Right lobe of liver (tissue), 6 donors: ENCODE data around the gene DIAPH2. TPM values are rescaled to one million over a fixed set of nuclear protein-coding genes. Genes with fewer than 3 reads are reported as not detected.

Source experiments
- ATAC-seq, 4 donors: fragments of 200-7000 bp; cut with Tn5 transposase; one replicate each; pipeline ENCODE4 v1.9.1; 2020; ENCODE audit warnings: mild to moderate bottlenecking in 4 of 4, moderate library complexity in 4 of 4
- DNase-seq, 3 donors: peaks; one replicate each; pipeline ENCODE4 v3.0.0-alpha.2; 2020
- H3K27ac ChIP-seq, 3 donors: fragments of 200-600 bp; one replicate each; pipeline ENCODE4 v1.8.0; 2022
- H3K27me3 ChIP-seq, 2 donors: fragments of 200-600 bp; one replicate each; pipeline ENCODE4 v1.8.0; 2022
- H3K36me3 ChIP-seq, 4 donors: fragments of 200-600 bp; sonication (generic) in 1 of 4; one replicate each; pipeline versions ENCODE4 v1.5.1 to v1.8.0; 2017 to 2022; ENCODE audit warnings: control low read depth in 1 of 4
- H3K4me1 ChIP-seq, 4 donors: fragments of 200-600 bp; sonication (generic) in 1 of 4; one replicate each; pipeline versions ENCODE4 v1.5.1 to v1.8.0; 2017 to 2022; ENCODE audit warnings: control low read depth in 1 of 4
- H3K4me3 ChIP-seq, 3 donors: fragments of 200-600 bp; one replicate each; pipeline ENCODE4 v1.8.0; 2022
- H3K9me3 ChIP-seq, 4 donors: fragments of 200-600 bp; sonication (generic) in 1 of 4; one replicate each; pipeline versions ENCODE4 v1.5.1 to v1.8.0; 2017 to 2022; ENCODE audit warnings: control low read depth in 1 of 4
- POLR2A ChIP-seq: fragments of 450-650 bp; IDR thresholded peaks from one replicate; pipeline ENCODE4 v1.6.1; 2017; ENCODE audit warnings: antibody characterized with exemption, mild to moderate bottlenecking
- WGBS: methylation state at CpG from one replicate; pipeline ENCODE4 v1.1.6; 2018; ENCODE audit warnings: low coverage, low lambda C conversion rate; ENCODE audit not compliant: insufficient coverage; ENCODE audit errors: missing lambda C conversion rate; 5-methylcytosine and 5-hydroxymethylcytosine counted together
- intact Hi-C, 2 donors: fragments of 100-400 bp; cut with DNase I; formaldehyde crosslinking; loops; one replicate each; pipeline versions ENCODE4 v1.11.2 to v1.14.1; 2022
- total RNA-seq, 6 experiments: library from RNA; depleted of rRNA in 2 of 6; stranded (reverse); fragments of >200 nt in 2 of 6; fragmentation: NEBNext Ultra II Directional in 3 of 6; extraction: Animal tissue kit (Norgen Biotek cat#: 25700) in 3 of 6; gene quantifications; one replicate each; pipeline versions ENCODE4 v1.1.0 to v1.2.4, GENCODE V29; 2016 to 2023
- TF ChIP-seq, protein P1 (sequence below), 4 donors: fragments of 200-600 bp in 3 of 4; fragments of 450-650 bp in 1 of 4; IDR thresholded peaks; one replicate each; pipeline versions ENCODE4 v1.5.1 to v1.8.0; 2016 to 2022; ENCODE audit warnings: antibody characterized with exemption in 4 of 4, mild to moderate bottlenecking in 2 of 4
- donor health status: DM: no; HTN: yes; CAD: no.
- donor health status: DM: no; HTN: no; CAD: no.
- donor health status: DM: no; HTN: no; CAD: no.
- donor health status: DM: no; HTN: yes; CAD: no.
- donor health status: DM: no; HTN: yes; CAD: no.

Gene DIAPH2
- total RNA-seq, 6 experiments from 2014 or later: 10.6 to 20.0 (median 16.4) TPM

DNA sequence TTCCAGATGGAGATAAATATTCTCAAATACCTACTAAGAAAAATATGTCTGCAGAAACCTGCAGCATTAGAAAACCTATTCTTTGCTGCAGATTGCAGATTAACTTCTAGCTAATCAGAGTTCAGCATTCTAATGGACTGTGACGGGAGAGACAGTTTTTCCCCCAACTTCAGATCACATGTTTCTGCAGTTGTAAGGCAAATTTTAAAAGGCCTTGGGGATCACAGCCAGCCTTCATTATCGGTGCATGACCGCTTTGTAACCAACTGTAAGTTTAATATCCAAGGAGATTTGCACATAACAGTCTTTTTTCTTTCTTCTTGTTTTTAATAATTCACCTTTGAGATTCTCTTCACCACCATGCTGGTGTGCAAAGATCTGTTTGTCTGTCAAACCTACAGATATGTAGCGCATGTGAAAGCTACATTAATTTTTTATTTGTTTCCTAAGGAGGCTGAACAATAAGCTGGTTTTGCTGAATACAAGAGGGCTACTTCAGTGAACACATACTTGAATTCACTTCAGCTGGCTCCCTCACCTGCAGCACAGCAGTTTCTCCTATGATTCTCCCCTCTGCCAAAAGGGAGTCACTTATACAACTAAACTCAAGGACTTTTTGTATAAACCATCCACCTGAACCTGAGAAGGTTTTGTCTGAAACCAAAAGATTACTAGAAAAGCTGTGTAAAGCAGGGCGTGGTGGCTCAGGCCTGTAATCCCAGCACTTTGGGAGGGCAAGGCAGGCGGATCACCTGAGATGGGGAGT lies 687.5 kb downstream of the DIAPH2 start:
- ATAC-seq: no peak
- 81% methylated on average over 4 of the region's 6 CpGs for WGBS
- DNase-seq: no peak

DNA sequence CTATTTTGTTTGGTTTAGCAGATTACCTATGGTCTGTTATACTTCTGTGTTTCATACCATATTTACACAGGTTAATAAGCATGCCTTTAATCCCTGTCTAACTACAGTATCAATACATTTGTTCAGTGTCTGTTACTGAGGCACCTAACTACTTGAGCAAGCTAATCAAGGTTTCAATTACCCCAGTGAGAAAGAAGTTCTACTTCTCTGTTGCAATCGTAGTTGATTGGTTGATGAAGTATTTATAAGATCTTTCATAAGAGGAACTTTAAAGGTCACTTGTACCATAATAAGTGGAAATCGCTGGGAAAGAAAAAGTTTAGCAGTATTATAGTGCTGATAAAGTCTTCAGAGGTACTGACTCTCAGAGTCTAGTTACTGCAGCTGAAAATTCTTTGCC lies 689.6 kb downstream of the DIAPH2 start:
- TF ChIP-seq, protein P1, sequence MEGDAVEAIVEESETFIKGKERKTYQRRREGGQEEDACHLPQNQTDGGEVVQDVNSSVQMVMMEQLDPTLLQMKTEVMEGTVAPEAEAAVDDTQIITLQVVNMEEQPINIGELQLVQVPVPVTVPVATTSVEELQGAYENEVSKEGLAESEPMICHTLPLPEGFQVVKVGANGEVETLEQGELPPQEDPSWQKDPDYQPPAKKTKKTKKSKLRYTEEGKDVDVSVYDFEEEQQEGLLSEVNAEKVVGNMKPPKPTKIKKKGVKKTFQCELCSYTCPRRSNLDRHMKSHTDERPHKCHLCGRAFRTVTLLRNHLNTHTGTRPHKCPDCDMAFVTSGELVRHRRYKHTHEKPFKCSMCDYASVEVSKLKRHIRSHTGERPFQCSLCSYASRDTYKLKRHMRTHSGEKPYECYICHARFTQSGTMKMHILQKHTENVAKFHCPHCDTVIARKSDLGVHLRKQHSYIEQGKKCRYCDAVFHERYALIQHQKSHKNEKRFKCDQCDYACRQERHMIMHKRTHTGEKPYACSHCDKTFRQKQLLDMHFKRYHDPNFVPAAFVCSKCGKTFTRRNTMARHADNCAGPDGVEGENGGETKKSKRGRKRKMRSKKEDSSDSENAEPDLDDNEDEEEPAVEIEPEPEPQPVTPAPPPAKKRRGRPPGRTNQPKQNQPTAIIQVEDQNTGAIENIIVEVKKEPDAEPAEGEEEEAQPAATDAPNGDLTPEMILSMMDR (IDR thresholded peaks at IDR 0.05): no peak
- TF ChIP-seq POLR2A: no peak
- intact Hi-C loops: no loop called here
- no peaks in the 10 kb centered on the region for H3K36me3 ChIP-seq
- H3K4me3 ChIP-seq: no peak overlapping the region
- WGBS: 56% methylated on average over 2 of the region's 2 CpGs
- DNase-seq (no peak), ATAC-seq (no peak)
- H3K9me3 ChIP-seq: no peaks in the 10 kb centered on the region
- no peaks in the 10 kb centered on the region for H3K4me1 ChIP-seq
- H3K27me3 ChIP-seq: no peaks in the 10 kb centered on the region
- H3K27ac ChIP-seq: no peak overlapping the region

More for the DNA sequence above, 687.5 kb downstream of the DIAPH2 start:
- no peaks in the 10 kb centered on the region for H3K27me3 ChIP-seq
- H3K27ac ChIP-seq: no peak overlapping the region
- no peaks in the 10 kb centered on the region for H3K36me3 ChIP-seq
- no peak overlapping the region for H3K4me3 ChIP-seq
- intact Hi-C loops: no loop called here
- no peaks in the 10 kb centered on the region for H3K9me3 ChIP-seq
- TF ChIP-seq, protein P1 (IDR thresholded peaks at IDR 0.05): no peak
- no peak for TF ChIP-seq POLR2A
- no peaks in the 10 kb centered on the region for H3K4me1 ChIP-seq

DNA sequence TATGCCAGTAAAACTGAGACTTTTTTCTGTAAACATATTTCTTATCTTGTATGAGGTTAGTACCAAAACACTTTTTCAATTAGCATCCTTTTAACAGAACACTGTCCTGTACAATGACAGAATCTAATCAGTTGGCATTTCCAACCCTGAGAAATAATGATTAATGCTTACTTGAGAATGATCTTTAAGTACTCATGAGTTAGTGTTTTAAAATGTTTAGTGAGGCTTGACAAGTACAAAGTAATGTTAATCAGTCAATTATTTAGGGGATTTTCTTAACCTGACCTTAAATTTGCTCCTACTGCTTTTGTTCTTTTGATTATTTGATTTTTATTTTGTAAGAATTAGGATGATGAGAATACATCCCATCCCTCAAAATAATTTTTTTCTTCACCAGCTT lies 695.6 kb downstream of the DIAPH2 start:
- H3K27ac ChIP-seq: no peak overlapping the region
- no peaks in the 10 kb centered on the region for H3K27me3 ChIP-seq
- intact Hi-C loops: no loop called here
- no peak for DNase-seq
- ATAC-seq: no peak
- TF ChIP-seq POLR2A: no peak
- TF ChIP-seq, protein P1 (IDR thresholded peaks at IDR 0.05): no peak
- no peaks in the 10 kb centered on the region for H3K4me1 ChIP-seq
- H3K9me3 ChIP-seq: no peaks in the 10 kb centered on the region
- no peaks in the 10 kb centered on the region for H3K36me3 ChIP-seq
- H3K4me3 ChIP-seq: no peak overlapping the region

DNA sequence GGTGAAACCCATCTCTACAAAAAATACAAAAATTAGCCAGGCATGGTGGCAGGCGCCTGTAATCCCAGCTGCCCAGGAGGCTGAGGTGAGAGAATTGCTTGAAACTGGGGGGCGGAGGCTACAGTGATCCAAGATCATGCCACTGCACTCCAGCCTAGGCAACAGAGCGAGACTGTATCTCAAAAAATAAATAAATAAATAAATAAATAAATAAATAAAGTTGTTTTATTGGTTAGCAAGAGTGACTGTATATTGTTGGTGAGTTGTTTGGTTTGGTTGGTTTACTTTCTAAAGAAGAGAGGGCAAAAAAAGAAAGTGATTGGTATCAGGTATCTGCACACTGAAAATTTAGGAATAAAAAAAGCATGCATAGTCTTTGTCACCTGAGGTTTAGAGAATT lies 700.0 kb downstream of the DIAPH2 start:
- TF ChIP-seq POLR2A: no peak
- TF ChIP-seq, protein P1 (IDR thresholded peaks at IDR 0.05): no peak
- intact Hi-C loops: no loop called here
- H3K27ac ChIP-seq: no peak overlapping the region
- H3K4me3 ChIP-seq: no peak overlapping the region
- H3K36me3 ChIP-seq: no peaks in the 10 kb centered on the region
- DNase-seq (no peak), ATAC-seq (no peak)
- no peaks in the 10 kb centered on the region for H3K4me1 ChIP-seq
- WGBS: 78% methylated on average over 3 of the region's 3 CpGs
- H3K9me3 ChIP-seq: no peaks in the 10 kb centered on the region
- H3K27me3 ChIP-seq: no peaks in the 10 kb centered on the region

DNA sequence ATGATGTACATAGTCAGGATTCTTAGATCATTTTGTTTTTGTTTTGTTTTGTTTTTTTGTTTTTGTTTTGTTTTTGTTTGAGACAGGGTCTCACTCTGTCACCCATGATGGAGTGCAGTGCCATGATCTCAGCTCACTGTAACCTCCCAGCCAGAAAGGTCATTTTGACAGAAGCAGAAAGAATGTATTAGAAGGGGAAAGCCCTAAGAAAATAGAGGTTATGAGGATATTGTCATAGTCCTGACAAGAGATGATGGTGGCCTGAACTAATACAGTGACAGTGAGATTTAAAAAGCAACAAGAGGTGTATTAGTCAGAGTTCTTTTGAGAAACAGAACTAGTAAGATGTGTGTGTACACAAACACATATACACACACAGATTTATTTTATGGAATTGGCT lies 702.4 kb downstream of the DIAPH2 start:
- Histone ChIP-seq H3K4me3 (no peak overlapping the region), H3K27me3 (no peaks in the 10 kb centered on the region), H3K4me1 (no peaks in the 10 kb centered on the region), H3K36me3 (no peaks in the 10 kb centered on the region), H3K9me3 (no peaks in the 10 kb centered on the region), H3K27ac (no peak overlapping the region)
- no peak for DNase-seq
- ATAC-seq: no peak
- TF ChIP-seq, protein P1 (IDR thresholded peaks at IDR 0.05): no peak
- no peak for TF ChIP-seq POLR2A
- intact Hi-C loops: no loop called here
